Lung (tissue), 12 donors: Measurements from ENCODE around the gene PRKG2. TPM values are rescaled to one million over a fixed set of nuclear protein-coding genes. Genes with fewer than 3 reads are reported as not detected.

Source experiments
- ATAC-seq: fragments of 200-7000 bp; cut with Tn5 transposase; one replicate; pipeline ENCODE4 v1.9.1; 2020; ENCODE audit warnings: moderate number of reproducible peaks; ENCODE audit not compliant: insufficient read depth, low FRiP score
- DNase-seq, 3 donors: peaks; one replicate each; pipeline ENCODE4 v3.0.0-alpha.2; 2013 to 2017
- H3K27ac ChIP-seq, 2 donors: one replicate each; pipeline ENCODE4 v1.5.1; 2013; ENCODE audit warnings: mild to moderate bottlenecking in 2 of 2, moderate library complexity in 2 of 2, control low read depth in 1 of 2, inconsistent platforms in 1 of 2, low read depth in 1 of 2, low read length in 1 of 2
- H3K27me3 ChIP-seq, 3 donors: one replicate each; pipeline ENCODE4 v1.5.1; 2013; ENCODE audit warnings: low read length in 2 of 3; ENCODE audit not compliant: control insufficient read depth in 3 of 3, insufficient read depth in 3 of 3
- H3K36me3 ChIP-seq, 4 donors: one replicate each; pipeline ENCODE4 v1.5.1; 2013; ENCODE audit warnings: low read length in 4 of 4, mild to moderate bottlenecking in 1 of 4, moderate library complexity in 1 of 4; ENCODE audit not compliant: control insufficient read depth in 4 of 4, insufficient read depth in 4 of 4
- H3K4me1 ChIP-seq, 5 donors: one replicate each; pipeline ENCODE4 v1.5.1; 2013; ENCODE audit warnings: low read length in 5 of 5, mild to moderate bottlenecking in 2 of 5, moderate library complexity in 1 of 5; ENCODE audit not compliant: control insufficient read depth in 5 of 5, insufficient read depth in 5 of 5
- H3K4me3 ChIP-seq: one replicate; pipeline ENCODE4 v1.5.1; 2013; ENCODE audit warnings: mild to moderate bottlenecking, control low read depth, moderate library complexity
- H3K9ac ChIP-seq, 2 donors: one replicate each; pipeline ENCODE4 v1.5.1; 2013; ENCODE audit warnings: low read length in 2 of 2, control low read depth in 1 of 2; ENCODE audit not compliant: insufficient read depth in 1 of 2
- H3K9me3 ChIP-seq, 4 donors: one replicate each; pipeline ENCODE4 v1.5.1; 2013; ENCODE audit warnings: low read length in 3 of 4, mild to moderate bottlenecking in 1 of 4, moderate library complexity in 1 of 4; ENCODE audit not compliant: control insufficient read depth in 4 of 4, insufficient read depth in 3 of 4
- WGBS, 2 donors: extraction: QIAGEN DNeasy Blood & Tissue Kit; methylation state at CpG; one replicate each; pipeline ENCODE4 v1.1.7; 2013; 5-methylcytosine and 5-hydroxymethylcytosine counted together
- polyA plus RNA-seq, 2 donors: library from polyadenylated mRNA; stranded (reverse); fragments of 200-250 nt; gene quantifications; one replicate each; pipeline ENCODE4 v1.2.1, GENCODE V29; 2013
- total RNA-seq, 2 donors: library from RNA; depleted of rRNA in 1 of 2; stranded (reverse); fragments of >200 nt in 1 of 2; gene quantifications; one replicate each; pipeline ENCODE4 v1.2.1, GENCODE V29; 2014 to 2021
- TF ChIP-seq, protein P1 (sequence below): IDR thresholded peaks from 2 replicates; pipeline ENCODE4 v1.5.1; 2012; ENCODE audit warnings: mild to moderate bottlenecking; ENCODE audit errors: control extremely low read depth, extremely low read depth
- donor health status: control.
- donor health status: control.
- donor health status: Bipolar disorder and iron deficiency.
- donor health status: healthy.
- donor health status: DM: yes; HTN: yes; CAD: no.

Gene PRKG2
- total and polyA plus RNA-seq, 4 donors: 0.06 to 4.2 (median 2.7) TPM

DNA sequence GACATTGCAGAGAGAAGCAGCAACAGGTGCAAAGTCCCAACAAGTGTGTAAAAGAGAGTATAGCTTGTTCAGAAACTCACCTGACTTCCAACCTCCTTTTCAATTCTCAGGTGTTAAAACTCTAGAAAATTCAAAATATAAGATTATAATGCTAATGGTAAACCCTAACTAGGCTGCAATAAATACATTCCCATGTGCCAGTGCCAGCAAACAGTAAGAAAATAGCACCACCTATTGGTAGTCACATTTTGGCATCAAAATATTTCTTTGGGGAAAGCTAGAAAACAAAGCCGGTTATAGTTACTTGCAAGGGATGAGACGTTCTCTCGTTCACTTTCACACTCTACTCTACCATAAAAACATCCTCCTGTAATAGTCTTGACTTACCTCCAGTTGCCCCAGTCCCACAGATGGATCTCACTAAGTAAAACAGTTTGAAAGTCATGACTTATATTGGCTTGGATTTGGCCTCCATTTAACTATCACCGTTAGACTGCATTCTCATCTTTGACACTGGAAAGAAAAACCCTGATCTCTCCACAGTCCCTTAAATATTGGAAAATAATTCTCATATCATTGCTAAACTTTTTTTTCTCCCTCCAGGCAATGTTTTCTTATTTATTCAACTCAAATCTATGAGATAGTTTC is 174.9 kb downstream of the PRKG2 start:
- TF ChIP-seq, protein P1, sequence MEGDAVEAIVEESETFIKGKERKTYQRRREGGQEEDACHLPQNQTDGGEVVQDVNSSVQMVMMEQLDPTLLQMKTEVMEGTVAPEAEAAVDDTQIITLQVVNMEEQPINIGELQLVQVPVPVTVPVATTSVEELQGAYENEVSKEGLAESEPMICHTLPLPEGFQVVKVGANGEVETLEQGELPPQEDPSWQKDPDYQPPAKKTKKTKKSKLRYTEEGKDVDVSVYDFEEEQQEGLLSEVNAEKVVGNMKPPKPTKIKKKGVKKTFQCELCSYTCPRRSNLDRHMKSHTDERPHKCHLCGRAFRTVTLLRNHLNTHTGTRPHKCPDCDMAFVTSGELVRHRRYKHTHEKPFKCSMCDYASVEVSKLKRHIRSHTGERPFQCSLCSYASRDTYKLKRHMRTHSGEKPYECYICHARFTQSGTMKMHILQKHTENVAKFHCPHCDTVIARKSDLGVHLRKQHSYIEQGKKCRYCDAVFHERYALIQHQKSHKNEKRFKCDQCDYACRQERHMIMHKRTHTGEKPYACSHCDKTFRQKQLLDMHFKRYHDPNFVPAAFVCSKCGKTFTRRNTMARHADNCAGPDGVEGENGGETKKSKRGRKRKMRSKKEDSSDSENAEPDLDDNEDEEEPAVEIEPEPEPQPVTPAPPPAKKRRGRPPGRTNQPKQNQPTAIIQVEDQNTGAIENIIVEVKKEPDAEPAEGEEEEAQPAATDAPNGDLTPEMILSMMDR: peak; percentile 41

DNA sequence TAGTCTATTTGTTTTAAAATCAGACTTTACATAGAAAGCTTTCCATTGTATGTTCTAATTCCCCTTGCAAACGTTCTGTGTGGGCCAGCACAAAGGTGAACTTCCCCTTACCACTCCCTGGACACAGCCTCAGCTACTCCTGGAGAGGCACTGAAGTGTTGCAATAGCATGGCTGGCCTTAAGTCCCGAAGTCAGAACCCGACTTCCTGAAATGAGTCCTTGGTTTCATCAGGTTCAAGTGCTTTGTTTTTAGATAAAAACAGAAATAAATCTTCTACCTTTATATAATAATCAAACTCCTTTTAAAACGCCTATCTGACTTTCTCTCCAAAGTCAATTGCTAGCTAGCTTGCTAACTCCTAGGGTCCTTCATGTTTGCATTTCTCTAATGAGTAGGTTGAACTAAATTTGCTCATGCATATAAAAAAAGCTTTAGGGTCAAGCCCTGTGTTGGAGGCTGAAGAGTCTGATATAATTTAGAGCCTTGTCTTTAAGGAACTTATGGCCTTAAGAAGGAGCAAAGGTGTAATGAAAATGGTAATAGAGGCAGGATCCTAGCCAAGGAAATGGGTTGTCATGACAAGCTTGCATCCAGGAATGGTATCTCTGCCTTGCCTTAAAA is 175.6 kb downstream of the PRKG2 start:
- Histone ChIP-seq H3K4me3 (no peak overlapping the region), H3K4me1 (peaks cover 0 to 3% (median 0%) of the 10 kb centered on the region in 5 donors), H3K9me3 (no peaks in the 10 kb centered on the region), H3K36me3 (no peaks in the 10 kb centered on the region), H3K9ac (no peak overlapping the region), H3K27ac (no peak overlapping the region), H3K27me3 (peaks cover 0 to 6% (median 3%) of the 10 kb centered on the region in 3 donors)
- ATAC-seq (peak; percentile 63), DNase-seq (no peak)
- WGBS, 2 donors: 26 to 27% methylated on average over 4 of the region's 4 CpGs
- TF ChIP-seq, protein P1: no peak

More for the DNA sequence above, 174.9 kb downstream of the PRKG2 start:
- H3K27me3 ChIP-seq: peaks cover 0 to 3% (median 2%) of the 10 kb centered on the region in 3 donors
- H3K9me3 ChIP-seq: no peaks in the 10 kb centered on the region
- no peak overlapping the region for H3K9ac ChIP-seq
- 20 to 23% methylated on average over 4 of the region's 4 CpGs for WGBS, 2 donors
- no peak for ATAC-seq
- peaks cover 0 to 3% (median 0%) of the 10 kb centered on the region in 5 donors for H3K4me1 ChIP-seq
- no peak overlapping the region for H3K4me3 ChIP-seq
- H3K36me3 ChIP-seq: no peaks in the 10 kb centered on the region
- peak in 2 of 3 donors; percentile 74 to 78 for DNase-seq
- H3K27ac ChIP-seq: no peak overlapping the region

DNA sequence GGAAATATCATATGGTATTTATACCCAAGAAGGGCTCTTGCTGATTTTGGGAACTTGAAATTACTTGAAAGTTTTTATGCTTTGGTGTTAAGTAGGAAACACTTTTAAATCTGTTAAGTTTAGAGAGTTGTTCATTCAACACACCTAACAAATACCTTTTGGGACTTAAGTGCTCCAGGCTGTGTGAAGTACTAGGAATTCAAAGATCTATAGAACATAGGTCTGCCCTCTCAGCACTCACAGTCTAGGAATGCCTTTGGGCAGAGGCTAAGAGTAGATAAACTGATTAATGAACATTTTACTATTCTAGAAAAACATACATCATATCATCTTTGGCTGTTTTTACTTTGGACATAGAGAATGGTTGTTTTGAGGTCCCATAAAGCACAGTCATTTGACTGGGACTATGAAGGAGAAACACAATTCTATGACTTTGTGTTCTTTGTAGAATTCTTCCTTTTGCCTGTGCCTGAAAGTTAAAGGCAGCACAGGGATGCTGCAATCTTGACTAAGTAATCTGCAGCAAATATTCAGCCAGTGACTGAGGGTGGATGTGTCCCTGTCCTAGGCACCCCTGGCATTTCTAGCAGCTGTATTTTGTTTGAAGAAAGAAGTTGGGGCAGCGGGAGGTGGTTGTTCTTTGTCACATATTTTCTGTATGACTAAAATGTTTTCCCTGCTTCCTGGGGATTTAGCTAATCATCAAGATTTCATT is 176.2 kb downstream of the PRKG2 start:
- Histone ChIP-seq H3K27me3 (peaks cover 0 to 7% (median 6%) of the 10 kb centered on the region in 3 donors), H3K4me3 (no peak overlapping the region), H3K9ac (no peak overlapping the region), H3K27ac (no peak overlapping the region), H3K36me3 (no peaks in the 10 kb centered on the region), H3K4me1 (peaks cover 0 to 3% (median 0%) of the 10 kb centered on the region in 5 donors), H3K9me3 (no peaks in the 10 kb centered on the region)
- TF ChIP-seq, protein P1: no peak
- DNase-seq (peak in 1 of 3 donors; percentile 27), ATAC-seq (peak; percentile 49)
- 56 to 74% methylated on average over 1 of the region's 1 CpG for WGBS, 2 donors

Other genes starting within 250 kb of the PRKG2 start
- 10 to 100 TPM in 1 of 2 donors, 1 to 10 TPM in 1; 7.7 to 24.1 TPM for gene BMP3, start 184.5 kb downstream of the PRKG2 start, total RNA-seq
- gene BMP3, start 184.5 kb downstream of the PRKG2 start, polyA plus RNA-seq: 1 to 10 TPM; 1.6 to 2.6 TPM